Natural killer cell (primary cell): ENCODE data around the gene SIGLEC9. TPM values are rescaled to one million over a fixed set of nuclear protein-coding genes. Genes with fewer than 3 reads are reported as not detected.
A peak's percentile ranks its signal among the peaks of the same experiment; 100 is the strongest.

Experiments used
- ATAC-seq, 3 donors: fragments of 150-1000 bp in 2 of 3; fragments of 200-7000 bp in 1 of 3; cut with Tn5 transposase; 1 replicate in 1 of 3; 2 replicates in 2 of 3; pipeline ENCODE4 v1.10.0; 2021; ENCODE audit warnings: mild to moderate bottlenecking in 2 of 3, moderate library complexity in 2 of 3
- DNase-seq, 2 donors: peaks; one replicate each; pipeline versions ENCODE4 v3.0.0 to v3.0.0-alpha.2; 2013 to 2021; ENCODE audit warnings: mixed read lengths in 1 of 2
- H3K27ac ChIP-seq: one replicate; pipeline ENCODE4 v1.5.1; 2013; ENCODE audit warnings: mild to moderate bottlenecking, low read length
- H3K27me3 ChIP-seq: one replicate; pipeline ENCODE4 v1.6.1; 2013; ENCODE audit warnings: low read length; ENCODE audit not compliant: control insufficient read depth, insufficient read depth
- H3K36me3 ChIP-seq: one replicate; pipeline ENCODE4 v1.6.1; 2013; ENCODE audit warnings: low read length; ENCODE audit not compliant: control insufficient read depth, insufficient read depth
- H3K4me1 ChIP-seq: one replicate; pipeline ENCODE4 v1.6.1; 2013; ENCODE audit warnings: low read length; ENCODE audit not compliant: control insufficient read depth, insufficient read depth
- H3K4me3 ChIP-seq: one replicate; pipeline ENCODE4 v1.5.1; 2013; ENCODE audit warnings: low read length
- H3K9me3 ChIP-seq: one replicate; pipeline ENCODE4 v1.6.1; 2013; ENCODE audit warnings: low read length; ENCODE audit not compliant: control insufficient read depth, insufficient read depth
- H3K27ac Mint-ChIP-seq, 2 donors: one replicate each; pipeline ENCODE4 v1.8.0; 2022; ENCODE audit warnings: mild to moderate bottlenecking in 2 of 2, mixed read lengths in 2 of 2, moderate library complexity in 1 of 2
- H3K27me3 Mint-ChIP-seq, 2 donors: one replicate each; pipeline ENCODE4 v1.8.0; 2022; ENCODE audit warnings: low read depth in 2 of 2, mixed read lengths in 2 of 2
- H3K36me3 Mint-ChIP-seq: one replicate; pipeline ENCODE4 v1.8.0; 2022; ENCODE audit warnings: mixed read lengths
- H3K4me1 Mint-ChIP-seq, 2 donors: one replicate each; pipeline ENCODE4 v1.8.0; 2022; ENCODE audit warnings: mixed read lengths in 2 of 2
- H3K4me3 Mint-ChIP-seq: one replicate; pipeline ENCODE4 v1.8.0; 2022; ENCODE audit warnings: mild to moderate bottlenecking, moderate library complexity, mixed read lengths
- H3K9me3 Mint-ChIP-seq, 2 donors: one replicate each; pipeline ENCODE4 v1.8.0; 2022; ENCODE audit warnings: mixed read lengths in 2 of 2
- WGBS: methylation state at CpG from one replicate; pipeline ENCODE4 v1.1.7; 2013; ENCODE audit warnings: missing lambda C conversion rate; ENCODE audit not compliant: insufficient coverage; 5-methylcytosine and 5-hydroxymethylcytosine counted together
- intact Hi-C: fragments of 100-400 bp; cut with micrococcal nuclease; formaldehyde crosslinking; loops from one replicate; pipeline ENCODE4 v1.14.2; 2022
- total RNA-seq, 4 donors: library from RNA; stranded (reverse); fragments of 120-200 nt in 1 of 4; gene quantifications; one replicate each; pipeline versions ENCODE4 v1.2.3 to v1.2.4, GENCODE V29; 2013 to 2022
- TF ChIP-seq, protein P1 (sequence below): fragments of 200-600 bp; IDR thresholded peaks from one replicate; pipeline ENCODE4 v1.8.0; 2022; ENCODE audit warnings: antibody characterized with exemption

SIGLEC9 gene
- total RNA-seq, 3 donors from 2014 or later (not counting 1 experiment from before 2014, with no cell fraction given) = 13.0 to 15.3 (median 13.8) TPM

DNA sequence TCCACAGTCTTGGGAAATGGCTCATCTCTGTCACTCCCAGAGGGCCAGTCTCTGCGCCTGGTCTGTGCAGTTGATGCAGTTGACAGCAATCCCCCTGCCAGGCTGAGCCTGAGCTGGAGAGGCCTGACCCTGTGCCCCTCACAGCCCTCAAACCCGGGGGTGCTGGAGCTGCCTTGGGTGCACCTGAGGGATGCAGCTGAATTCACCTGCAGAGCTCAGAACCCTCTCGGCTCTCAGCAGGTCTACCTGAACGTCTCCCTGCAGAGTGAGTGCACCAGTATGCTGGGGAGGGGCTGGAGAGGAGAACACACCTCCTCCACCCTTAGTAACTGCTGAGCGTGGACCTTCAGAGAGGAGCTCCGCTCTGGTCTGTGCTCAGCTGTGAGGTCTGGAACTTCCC is 2.3 kb downstream of the SIGLEC9 start:
- Histone ChIP-seq H3K9me3 (no peaks in the 10 kb centered on the region), H3K27ac (peak overlapping the region; percentile 34), H3K4me1 (peaks cover 99% of the 10 kb centered on the region), H3K4me3 (peak overlapping the region; percentile 49), H3K36me3 (peaks cover 5% of the 10 kb centered on the region), H3K27me3 (no peaks in the 10 kb centered on the region)
- Mint-ChIP-seq H3K9me3 (no peaks in the 10 kb centered on the region), H3K27ac (peak overlapping the region; percentile 94 to 96), H3K36me3 (no peaks in the 10 kb centered on the region), H3K4me3 (peak overlapping the region; percentile 88), H3K4me1 (peaks cover 87 to 91% of the 10 kb centered on the region in 2 donors), H3K27me3 (no peaks in the 10 kb centered on the region)
- ATAC-seq (no peak), DNase-seq (no peak)
- 78% methylated on average over 5 of the region's 6 CpGs for WGBS
- TF ChIP-seq, protein P1, sequence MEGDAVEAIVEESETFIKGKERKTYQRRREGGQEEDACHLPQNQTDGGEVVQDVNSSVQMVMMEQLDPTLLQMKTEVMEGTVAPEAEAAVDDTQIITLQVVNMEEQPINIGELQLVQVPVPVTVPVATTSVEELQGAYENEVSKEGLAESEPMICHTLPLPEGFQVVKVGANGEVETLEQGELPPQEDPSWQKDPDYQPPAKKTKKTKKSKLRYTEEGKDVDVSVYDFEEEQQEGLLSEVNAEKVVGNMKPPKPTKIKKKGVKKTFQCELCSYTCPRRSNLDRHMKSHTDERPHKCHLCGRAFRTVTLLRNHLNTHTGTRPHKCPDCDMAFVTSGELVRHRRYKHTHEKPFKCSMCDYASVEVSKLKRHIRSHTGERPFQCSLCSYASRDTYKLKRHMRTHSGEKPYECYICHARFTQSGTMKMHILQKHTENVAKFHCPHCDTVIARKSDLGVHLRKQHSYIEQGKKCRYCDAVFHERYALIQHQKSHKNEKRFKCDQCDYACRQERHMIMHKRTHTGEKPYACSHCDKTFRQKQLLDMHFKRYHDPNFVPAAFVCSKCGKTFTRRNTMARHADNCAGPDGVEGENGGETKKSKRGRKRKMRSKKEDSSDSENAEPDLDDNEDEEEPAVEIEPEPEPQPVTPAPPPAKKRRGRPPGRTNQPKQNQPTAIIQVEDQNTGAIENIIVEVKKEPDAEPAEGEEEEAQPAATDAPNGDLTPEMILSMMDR = no peak
- intact Hi-C loops = no loop called here

- Mint-ChIP-seq H3K4me1 (peaks cover 87 to 91% of the 10 kb centered on the region in 2 donors), H3K4me3 (peak overlapping the region; percentile 88), H3K9me3 (no peaks in the 10 kb centered on the region), H3K36me3 (no peaks in the 10 kb centered on the region), H3K27me3 (no peaks in the 10 kb centered on the region), H3K27ac (peak overlapping the region; percentile 94 to 96)
- Histone ChIP-seq H3K36me3 (peaks cover 5% of the 10 kb centered on the region), H3K27me3 (no peaks in the 10 kb centered on the region), H3K4me3 (no peak overlapping the region), H3K9me3 (no peaks in the 10 kb centered on the region), H3K27ac (peak overlapping the region; percentile 73), H3K4me1 (peaks cover 98% of the 10 kb centered on the region)
- intact Hi-C loops = no loop called here
- WGBS = 26% methylated on average over 4 of the region's 4 CpGs
- TF ChIP-seq, protein P1 = no peak
- DNase-seq (no peak), ATAC-seq (peak in 1 of 3 donors; percentile 13)
Measured at GRCh38 chr19:51127755-51128154, 3.0 kb downstream of the SIGLEC9 start.

GRCh38 chr19:51128227-51128626 is 3.5 kb downstream of the SIGLEC9 start:
- Histone ChIP-seq H3K27ac (peak overlapping the region; percentile 73), H3K27me3 (no peaks in the 10 kb centered on the region), H3K4me1 (peaks cover 96% of the 10 kb centered on the region), H3K36me3 (peaks cover 5% of the 10 kb centered on the region), H3K4me3 (no peak overlapping the region), H3K9me3 (no peaks in the 10 kb centered on the region)
- intact Hi-C loops = no loop called here
- ATAC-seq = no peak
- WGBS = 87% methylated on average over 7 of the region's 7 CpGs
- TF ChIP-seq, protein P1 = no peak
- no peaks in the 10 kb centered on the region for H3K36me3 Mint-ChIP-seq
- no peaks in the 10 kb centered on the region for H3K27me3 Mint-ChIP-seq
- peaks cover 86 to 91% of the 10 kb centered on the region in 2 donors for H3K4me1 Mint-ChIP-seq
- H3K9me3 Mint-ChIP-seq = no peaks in the 10 kb centered on the region
- peak overlapping the region; percentile 88 for H3K4me3 Mint-ChIP-seq
- H3K27ac Mint-ChIP-seq = peak overlapping the region; percentile 94 to 96
- no peak for DNase-seq

DNA sequence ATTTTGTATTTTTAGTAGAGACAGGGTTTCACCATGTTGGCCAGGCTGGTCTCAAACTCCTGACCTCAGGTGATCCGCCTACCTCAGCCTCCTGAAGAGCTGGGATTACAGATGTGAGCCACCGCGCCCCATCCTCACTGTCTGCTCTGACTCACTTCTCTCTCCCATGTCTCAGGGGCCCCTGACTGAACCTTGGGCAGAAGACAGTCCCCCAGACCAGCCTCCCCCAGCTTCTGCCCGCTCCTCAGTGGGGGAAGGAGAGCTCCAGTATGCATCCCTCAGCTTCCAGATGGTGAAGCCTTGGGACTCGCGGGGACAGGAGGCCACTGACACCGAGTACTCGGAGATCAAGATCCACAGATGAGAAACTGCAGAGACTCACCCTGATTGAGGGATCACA is 5.0 kb downstream of the SIGLEC9 start:
- no peak for ATAC-seq
- TF ChIP-seq, protein P1 = no peak
- Mint-ChIP-seq H3K9me3 (no peaks in the 10 kb centered on the region), H3K27me3 (no peaks in the 10 kb centered on the region), H3K4me3 (peak overlapping the region; percentile 88), H3K36me3 (no peaks in the 10 kb centered on the region), H3K27ac (peak overlapping the region; percentile 94 to 96), H3K4me1 (peaks cover 76 to 86% of the 10 kb centered on the region in 2 donors)
- H3K9me3 ChIP-seq = no peaks in the 10 kb centered on the region
- peaks cover 91% of the 10 kb centered on the region for H3K4me1 ChIP-seq
- no peak for DNase-seq
- H3K27ac ChIP-seq = peak overlapping the region; percentile 34
- intact Hi-C loops = loop anchor here (5.0 kb wide), 1 partner anchor 238 kb away; the partner anchor contains the start of genes CLDND2 and ETFB
- 92% methylated on average over 8 of the region's 8 CpGs for WGBS
- H3K27me3 ChIP-seq = no peaks in the 10 kb centered on the region
- H3K36me3 ChIP-seq = peaks cover 5% of the 10 kb centered on the region
- no peak overlapping the region for H3K4me3 ChIP-seq
